ENCODE measurements around the gene DCLK1.

DNA sequence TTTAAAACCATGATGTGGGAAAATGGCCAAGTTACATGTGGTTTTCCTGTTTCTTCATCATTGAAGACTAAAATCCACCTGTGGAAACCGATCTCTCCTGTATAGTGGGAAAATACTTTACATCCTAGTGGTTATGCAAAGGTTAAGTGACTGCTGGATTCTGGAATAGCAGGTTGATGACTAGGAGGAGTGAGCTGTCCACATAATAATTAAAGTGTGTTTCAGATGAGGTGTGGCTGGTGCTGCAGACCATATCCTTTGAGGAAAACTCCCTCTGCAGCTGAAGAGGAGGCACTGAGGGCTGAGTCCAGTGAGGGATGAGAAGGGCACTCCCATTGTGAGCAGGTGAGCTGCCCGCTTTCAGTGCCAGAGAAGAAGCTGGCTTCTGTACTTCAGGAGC lies 43.2 kb downstream of the DCLK1 start:
- TF ChIP-seq, protein P1, sequence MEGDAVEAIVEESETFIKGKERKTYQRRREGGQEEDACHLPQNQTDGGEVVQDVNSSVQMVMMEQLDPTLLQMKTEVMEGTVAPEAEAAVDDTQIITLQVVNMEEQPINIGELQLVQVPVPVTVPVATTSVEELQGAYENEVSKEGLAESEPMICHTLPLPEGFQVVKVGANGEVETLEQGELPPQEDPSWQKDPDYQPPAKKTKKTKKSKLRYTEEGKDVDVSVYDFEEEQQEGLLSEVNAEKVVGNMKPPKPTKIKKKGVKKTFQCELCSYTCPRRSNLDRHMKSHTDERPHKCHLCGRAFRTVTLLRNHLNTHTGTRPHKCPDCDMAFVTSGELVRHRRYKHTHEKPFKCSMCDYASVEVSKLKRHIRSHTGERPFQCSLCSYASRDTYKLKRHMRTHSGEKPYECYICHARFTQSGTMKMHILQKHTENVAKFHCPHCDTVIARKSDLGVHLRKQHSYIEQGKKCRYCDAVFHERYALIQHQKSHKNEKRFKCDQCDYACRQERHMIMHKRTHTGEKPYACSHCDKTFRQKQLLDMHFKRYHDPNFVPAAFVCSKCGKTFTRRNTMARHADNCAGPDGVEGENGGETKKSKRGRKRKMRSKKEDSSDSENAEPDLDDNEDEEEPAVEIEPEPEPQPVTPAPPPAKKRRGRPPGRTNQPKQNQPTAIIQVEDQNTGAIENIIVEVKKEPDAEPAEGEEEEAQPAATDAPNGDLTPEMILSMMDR (IDR thresholded peaks at IDR 0.05): no peak
- no peak for TF ChIP-seq POLR2A (IDR thresholded peaks at IDR 0.05)

Measured in adrenal gland (tissue), 5 donors.